Smooth muscle cell (in vitro differentiated cells): ENCODE results near the gene TCF15. TPM values are rescaled to one million over a fixed set of nuclear protein-coding genes. Genes with fewer than 3 reads are reported as not detected.

Experiments used
- DNase-seq: peaks from one replicate; lab custom pipeline; 2025; ENCODE audit not compliant: unreplicated experiment; lab: John Stamatoyannopoulos, UW
- H2AFZ ChIP-seq: fragments of 200-600 bp; sonication (generic); 2 replicates; pipeline ENCODE4 v1.6.0; 2016; ENCODE audit warnings: antibody characterized with exemption, low read depth, mild to moderate bottlenecking
- H3F3A ChIP-seq: fragments of 200-600 bp; sonication (generic); 2 replicates; pipeline ENCODE4 v1.6.0; 2017; ENCODE audit warnings: antibody characterized with exemption, low read depth
- H3K27ac ChIP-seq: fragments of 200-600 bp; sonication (generic); 2 replicates; pipeline ENCODE4 v1.5.1; 2016; ENCODE audit warnings: low read depth, mild to moderate bottlenecking
- H3K27me3 ChIP-seq: fragments of 200-600 bp; sonication (generic); 2 replicates; pipeline ENCODE4 v1.6.1; 2016; ENCODE audit warnings: low read depth, mild to moderate bottlenecking
- H3K36me3 ChIP-seq: fragments of 200-600 bp; sonication (generic); 2 replicates; pipeline ENCODE4 v1.5.1; 2016; ENCODE audit warnings: low read depth
- H3K4me1 ChIP-seq: fragments of 200-600 bp; sonication (generic); 2 replicates; pipeline ENCODE4 v1.5.1; 2016; ENCODE audit warnings: low read depth
- H3K4me2 ChIP-seq: fragments of 200-600 bp; sonication (generic); 2 replicates; pipeline ENCODE4 v1.6.0; 2016; ENCODE audit warnings: mild to moderate bottlenecking
- H3K4me3 ChIP-seq: fragments of 200-600 bp; sonication (generic); 2 replicates; pipeline ENCODE4 v1.5.1; 2016; ENCODE audit warnings: mild to moderate bottlenecking
- H3K79me2 ChIP-seq: fragments of 200-600 bp; sonication (generic); 2 replicates; pipeline ENCODE4 v1.6.0; 2016; ENCODE audit warnings: low read depth, mild to moderate bottlenecking
- H3K9ac ChIP-seq: fragments of 200-600 bp; sonication (generic); 2 replicates; pipeline ENCODE4 v1.6.0; 2016; ENCODE audit warnings: low read depth
- H3K9me3 ChIP-seq: fragments of 200-600 bp; sonication (generic); replicated peaks from 2 replicates; pipeline ENCODE4 v1.5.1; 2016; ENCODE audit warnings: low read depth
- H4K20me1 ChIP-seq: fragments of 200-600 bp; sonication (generic); 2 replicates; pipeline ENCODE4 v1.6.0; 2016; ENCODE audit warnings: low read depth
- CTCF ChIP-seq: fragments of 200-600 bp; sonication (generic); IDR thresholded peaks from 2 replicates; pipeline ENCODE4 v1.5.1; 2017; ENCODE audit warnings: borderline replicate concordance, mild to moderate bottlenecking, antibody characterized with exemption; ENCODE audit not compliant: insufficient read depth, poor library complexity, severe bottlenecking
- WGBS: methylation state at CpG from one replicate; pipeline ENCODE4 v1.1.7; 2016; ENCODE audit warnings: low lambda C conversion rate; 5-methylcytosine and 5-hydroxymethylcytosine counted together
- polyA plus RNA-seq: library from polyadenylated mRNA; unstranded; fragments of >200 nt; fragmentation: Nextera tagmentation; extraction: Ambion mirVana; gene quantifications from 2 replicates; pipeline ENCODE4 v1.2.1, GENCODE V29; 2016
- total RNA-seq: library from RNA; depleted of rRNA; stranded (reverse); fragments of >200 nt; gene quantifications from 2 replicates; pipeline ENCODE4 v1.2.3, GENCODE V29; 2014

The TCF15 gene
- total and polyA plus RNA-seq, 2 experiments from 2014 or later, result not detected

DNA sequence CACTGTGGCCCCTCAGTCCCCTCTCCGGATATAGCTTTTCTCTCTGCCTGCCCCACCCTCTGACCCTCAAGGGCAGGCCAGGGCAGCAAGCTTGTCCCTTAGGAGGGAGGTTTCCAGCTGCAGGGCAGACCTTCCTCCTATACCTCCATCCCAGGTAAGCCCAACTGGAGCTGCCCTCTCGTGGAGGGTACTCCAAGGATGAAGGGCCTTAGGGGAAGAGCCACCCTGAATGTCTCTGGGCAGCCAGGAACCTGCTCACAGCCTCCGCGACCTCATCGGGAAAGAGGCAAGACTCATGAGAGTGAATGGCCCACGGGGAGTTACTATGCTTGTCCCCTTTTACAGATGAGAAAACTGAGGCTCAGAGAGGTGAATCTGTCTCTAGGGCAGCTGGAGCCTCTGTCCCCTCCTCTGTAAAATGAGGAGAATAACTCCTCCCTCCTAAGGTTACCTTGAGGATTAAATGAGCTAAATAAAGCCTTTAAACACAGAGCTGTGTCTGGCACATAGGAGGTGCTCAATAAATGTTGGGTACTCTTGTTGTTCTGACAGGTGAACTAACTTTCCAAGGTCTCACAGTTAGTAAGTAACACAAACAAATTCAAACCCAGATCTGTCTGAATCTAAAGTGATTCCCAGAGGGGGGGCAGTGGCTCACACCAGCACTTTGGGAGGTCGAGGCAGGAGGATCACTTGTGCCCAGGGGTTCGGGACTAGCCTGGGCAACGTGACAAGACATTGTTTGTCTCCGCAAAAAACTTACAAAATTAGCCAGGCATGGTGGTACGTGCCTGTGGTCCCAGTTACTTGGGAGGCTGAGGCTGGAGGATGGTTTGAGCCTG lies 30.8 kb upstream of the TCF15 start:
- TF ChIP-seq CTCF, result no peak
- Histone ChIP-seq H3K4me2 (no peak overlapping the region), H3F3A (no peaks in the 10 kb centered on the region), H3K79me2 (no peaks in the 10 kb centered on the region), H3K9me3 (no peaks in the 10 kb centered on the region), H3K27me3 (no peaks in the 10 kb centered on the region), H3K4me1 (no peaks in the 10 kb centered on the region), H3K36me3 (no peaks in the 10 kb centered on the region), H3K4me3 (no peak overlapping the region), H3K9ac (no peak overlapping the region), H2AFZ (no peak overlapping the region), H3K27ac (no peak overlapping the region), H4K20me1 (peaks cover 7% of the 10 kb centered on the region)
- DNase-seq, result no peak
- WGBS, result 86% methylated on average over 10 of the region's 11 CpGs

GRCh38 chr20:638579-638978 lies 28.5 kb upstream of the TCF15 start:
- Histone ChIP-seq H3K9ac (no peak overlapping the region), H3K4me2 (no peak overlapping the region), H3K36me3 (no peaks in the 10 kb centered on the region), H3K27ac (no peak overlapping the region), H3K79me2 (no peaks in the 10 kb centered on the region), H3K9me3 (no peaks in the 10 kb centered on the region), H3K27me3 (no peaks in the 10 kb centered on the region), H2AFZ (no peak overlapping the region), H3K4me3 (no peak overlapping the region), H3F3A (no peaks in the 10 kb centered on the region), H4K20me1 (no peaks in the 10 kb centered on the region), H3K4me1 (no peaks in the 10 kb centered on the region)
- DNase-seq, result no peak
- 96% methylated on average over 1 of the region's 1 CpG for WGBS
- no peak for TF ChIP-seq CTCF

DNA sequence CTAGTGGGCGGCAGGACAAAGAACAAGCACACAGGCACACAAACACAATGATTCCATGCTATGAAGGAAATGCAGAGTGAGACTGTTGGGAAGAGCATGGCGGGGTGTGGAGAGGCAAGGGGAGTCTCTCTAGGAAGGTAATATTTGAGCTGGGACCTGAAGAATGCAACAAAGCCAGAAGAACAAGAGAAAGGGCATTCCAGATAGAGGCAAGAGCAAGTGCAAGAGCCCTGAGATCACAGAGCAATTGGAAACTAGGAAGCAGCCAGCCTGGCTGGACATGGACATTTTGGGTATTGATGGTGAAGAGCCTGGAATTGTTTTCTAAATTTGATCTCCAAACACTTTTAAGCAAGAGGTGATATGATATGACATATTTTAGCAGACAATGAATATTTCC lies 27.4 kb upstream of the TCF15 start:
- WGBS, result 79% methylated on average over 2 of the region's 2 CpGs
- Histone ChIP-seq H4K20me1 (no peaks in the 10 kb centered on the region), H3K27ac (no peak overlapping the region), H3K9ac (no peak overlapping the region), H3K36me3 (no peaks in the 10 kb centered on the region), H3K9me3 (no peaks in the 10 kb centered on the region), H3K79me2 (no peaks in the 10 kb centered on the region), H3K4me1 (no peaks in the 10 kb centered on the region), H2AFZ (no peak overlapping the region), H3K4me2 (no peak overlapping the region), H3K4me3 (no peak overlapping the region), H3F3A (no peaks in the 10 kb centered on the region), H3K27me3 (no peaks in the 10 kb centered on the region)
- TF ChIP-seq CTCF, result no peak
- no peak for DNase-seq

- WGBS, result 81% methylated on average over 7 of the region's 7 CpGs
- Histone ChIP-seq H3K9me3 (no peaks in the 10 kb centered on the region), H3K27me3 (no peaks in the 10 kb centered on the region), H3K36me3 (no peaks in the 10 kb centered on the region), H3K4me1 (no peaks in the 10 kb centered on the region), H3K9ac (no peak overlapping the region), H3K4me3 (no peak overlapping the region), H3K4me2 (no peak overlapping the region), H3K79me2 (no peaks in the 10 kb centered on the region), H3K27ac (no peak overlapping the region), H3F3A (no peaks in the 10 kb centered on the region), H4K20me1 (no peaks in the 10 kb centered on the region), H2AFZ (no peak overlapping the region)
- no peak for TF ChIP-seq CTCF
- DNase-seq, result no peak
Measured at GRCh38 chr20:635893-636338, 25.8 kb upstream of the TCF15 start.
